Measurements from ENCODE around the gene CYP11A1. TPM values are rescaled to one million over a fixed set of nuclear protein-coding genes. Genes with fewer than 3 reads are reported as not detected.

CYP11A1 gene
- total RNA-seq, 4 donors from 2014 or later = 0.67 to 3.7 (median 2.7) TPM

DNA sequence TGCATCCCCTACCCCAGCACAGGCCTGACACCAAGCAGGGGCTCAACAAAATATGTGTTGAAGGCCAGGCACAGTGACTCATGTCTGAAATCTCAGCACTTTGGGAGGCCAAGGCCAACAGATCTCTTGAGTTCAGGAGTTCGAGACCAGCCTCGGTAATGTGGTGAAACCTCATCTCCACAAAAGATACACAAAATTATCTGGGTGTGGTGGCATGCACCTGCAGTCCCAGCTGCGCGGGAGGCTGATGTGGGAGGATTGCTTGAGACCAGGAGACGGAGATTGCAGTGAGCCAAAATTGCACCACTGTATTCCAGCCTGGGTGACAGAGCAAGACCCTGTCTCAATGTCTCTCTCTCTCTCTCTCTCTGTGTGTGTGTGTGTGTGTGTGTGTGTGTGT lies 30.7 kb upstream of the CYP11A1 start:
- H3K36me3 ChIP-seq = no peaks in the 10 kb centered on the region
- H3K9me3 ChIP-seq = no peaks in the 10 kb centered on the region
- no peak overlapping the region for H3K4me3 ChIP-seq
- no peaks in the 10 kb centered on the region for H3K4me1 ChIP-seq
- 100% methylated on average over 1 to 2 of the region's 5 CpGs for WGBS, 2 donors (ENCODE audit: low coverage in 1 of 2)
- H3K27ac ChIP-seq = no peak overlapping the region
- H3K27me3 ChIP-seq = peaks cover 23% of the 10 kb centered on the region
- no peak for ATAC-seq
- TF ChIP-seq CTCF (IDR thresholded peaks at IDR 0.05) (no peak), POLR2AphosphoS5 (IDR thresholded peaks at IDR 0.05) (no peak)

GRCh38 chr15:74397239-74398068 lies 30.0 kb upstream of the CYP11A1 start:
- H3K27ac ChIP-seq = no peak overlapping the region
- no peak for TF ChIP-seq POLR2AphosphoS5 (IDR thresholded peaks at IDR 0.05)
- TF ChIP-seq POLR2A (IDR thresholded peaks at IDR 0.05) = no peak
- TF ChIP-seq CTCF (IDR thresholded peaks at IDR 0.05) = no peak
- TF ChIP-seq EP300 (IDR thresholded peaks at IDR 0.05) = no peak
- H3K36me3 ChIP-seq = no peaks in the 10 kb centered on the region
- no peak for ATAC-seq
- H3K4me3 ChIP-seq = no peak overlapping the region
- no peaks in the 10 kb centered on the region for H3K4me1 ChIP-seq
- H3K27me3 ChIP-seq = peaks cover 16% of the 10 kb centered on the region
- WGBS, 2 donors (ENCODE audit: low coverage in 1 of 2) = 86 to 100% methylated on average over 1 to 2 of the region's 6 CpGs
- no peaks in the 10 kb centered on the region for H3K9me3 ChIP-seq

GRCh38 chr15:74396445-74397238 lies 29.2 kb upstream of the CYP11A1 start:
- no peaks in the 10 kb centered on the region for H3K36me3 ChIP-seq
- H3K9me3 ChIP-seq = no peaks in the 10 kb centered on the region
- H3K27ac ChIP-seq = no peak overlapping the region
- no peaks in the 10 kb centered on the region for H3K4me1 ChIP-seq
- TF ChIP-seq POLR2A (IDR thresholded peaks at IDR 0.05) = no peak
- no peak for TF ChIP-seq EP300 (IDR thresholded peaks at IDR 0.05)
- TF ChIP-seq POLR2AphosphoS5 (IDR thresholded peaks at IDR 0.05) = no peak
- no peak for TF ChIP-seq CTCF (IDR thresholded peaks at IDR 0.05)
- WGBS, 2 donors (ENCODE audit: low coverage in 1 of 2) = 80% methylated on average over 2 of the region's 9 CpGs; no CpG with 5 or more reads in 1 of the 2 donors
- no peak overlapping the region for H3K4me3 ChIP-seq
- ATAC-seq = no peak
- H3K27me3 ChIP-seq = peaks cover 8% of the 10 kb centered on the region

- Histone ChIP-seq H3K4me1 (no peaks in the 10 kb centered on the region), H3K9me3 (no peaks in the 10 kb centered on the region), H3K36me3 (no peaks in the 10 kb centered on the region), H3K27ac (no peak overlapping the region), H3K4me3 (no peak overlapping the region), H3K27me3 (peaks cover 6% of the 10 kb centered on the region)
- no peak for ATAC-seq
- TF ChIP-seq POLR2AphosphoS5 (IDR thresholded peaks at IDR 0.05) = no peak
- no peak for TF ChIP-seq EP300 (IDR thresholded peaks at IDR 0.05)
- TF ChIP-seq CTCF (IDR thresholded peaks at IDR 0.05) = no peak
- TF ChIP-seq POLR2A (IDR thresholded peaks at IDR 0.05) = no peak
- 74% methylated on average over 2 of the region's 10 CpGs; no CpG with 5 or more reads in 1 of the 2 donors for WGBS, 2 donors (ENCODE audit: low coverage in 1 of 2)
These were observed 28.6 kb upstream of the CYP11A1 start for GRCh38 chr15:74396146-74396438.

Data from gastroesophageal sphincter (tissue), 4 donors.